Fibroblast of pulmonary artery (primary cell): ENCODE measurements around the gene DEUP1.

Experiments
- DNase-seq: peaks from one replicate; pipeline ENCODE4 v3.0.0-alpha.2; 2010; ENCODE audit warnings: low read depth
- H3K4me3 ChIP-seq: replicated peaks from 2 replicates; pipeline ENCODE4 v1.5.1; 2011; ENCODE audit warnings: low read depth, mild to moderate bottlenecking, control low read depth, low read length, moderate library complexity
- CTCF ChIP-seq: IDR thresholded peaks from 2 replicates; pipeline ENCODE4 v1.5.1; 2011; ENCODE audit warnings: mild to moderate bottlenecking, control low read depth, low read length, inconsistent platforms; ENCODE audit errors: missing control alignments

DEUP1 gene

GRCh38 chr11:93468290-93468689 is 137.7 kb downstream of the DEUP1 start:
- no peak for DNase-seq
- no peak overlapping the region for H3K4me3 ChIP-seq
- no peak for TF ChIP-seq CTCF

GRCh38 chr11:93474123-93474522 is 143.6 kb downstream of the DEUP1 start:
- TF ChIP-seq CTCF = no peak
- no peak overlapping the region for H3K4me3 ChIP-seq
- no peak for DNase-seq

GRCh38 chr11:93476796-93477195 is 146.3 kb downstream of the DEUP1 start:
- H3K4me3 ChIP-seq = no peak overlapping the region
- peak; percentile 26 for DNase-seq
- no peak for TF ChIP-seq CTCF

GRCh38 chr11:93477684-93478234 is 147.2 kb downstream of the DEUP1 start:
- TF ChIP-seq CTCF = no peak
- H3K4me3 ChIP-seq = no peak overlapping the region
- peak; percentile 15 for DNase-seq

- no peak for DNase-seq
- H3K4me3 ChIP-seq = no peak overlapping the region
- no peak for TF ChIP-seq CTCF
These were observed 148.3 kb downstream of the DEUP1 start for GRCh38 chr11:93478841-93479240.

- no peak for DNase-seq
- no peak overlapping the region for H3K4me3 ChIP-seq
- TF ChIP-seq CTCF = no peak
These were observed 149.7 kb downstream of the DEUP1 start for GRCh38 chr11:93480256-93480655.

- DNase-seq = no peak
- no peak for TF ChIP-seq CTCF
- H3K4me3 ChIP-seq = no peak overlapping the region
These were observed 150.2 kb downstream of the DEUP1 start for GRCh38 chr11:93480756-93481155.
